Measurements from ENCODE around the gene TLR9.

GRCh38 chr3:52237006-52237656 is 11.7 kb upstream of the TLR9 start:
- TF ChIP-seq CTCF (IDR thresholded peaks at IDR 0.05) (no peak), POLR2A (IDR thresholded peaks at IDR 0.05) (no peak)

Data from testis (tissue), 2 donors.